Measurements from ENCODE around the gene ZNF283. TPM values are rescaled to one million over a fixed set of nuclear protein-coding genes. Genes with fewer than 3 reads are reported as not detected.

Gene ZNF283
- total and polyA plus RNA-seq, 9 of the 15 experiments (the other 6 are each of a cell fraction or from before 2014, with no cell fraction given) = 6.0 to 19.5 (median 9.8) TPM

DNA sequence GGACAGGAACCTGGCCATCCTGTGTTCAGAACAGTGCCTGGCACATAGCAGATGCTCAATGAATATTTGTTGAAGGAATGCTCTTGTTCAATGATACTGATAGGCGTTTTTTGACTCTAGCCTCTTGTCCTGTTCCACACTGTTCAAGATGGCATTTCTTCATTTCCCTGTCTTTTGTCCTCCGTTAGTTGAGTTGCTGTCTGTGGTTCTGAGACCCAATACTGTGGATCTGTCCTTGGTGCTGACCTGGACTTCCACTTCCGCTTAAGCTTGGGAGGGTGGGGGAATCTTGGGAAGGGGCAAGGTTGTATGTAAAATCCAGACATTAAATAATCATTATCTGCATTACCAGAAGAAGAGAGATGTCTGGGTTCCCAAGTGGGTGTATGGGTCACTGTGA, 38.1 kb upstream of the ZNF283 start (continued):
- TF ChIP-seq FUS (optimal IDR thresholded peaks at IDR 0.05; ENCODE audit: low read depth, low read length) (no peak), ELF1 (tag; IDR thresholded peaks at IDR 0.05) (peak; percentile 68), NR2C2 (CRISPR knock-in tag; IDR thresholded peaks at IDR 0.05) (peak; percentile 82; the same call in 1 of the 2 replicates), NR2C2 (tag; IDR thresholded peaks at IDR 0.05) (no peak), ILK (tag; IDR thresholded peaks at IDR 0.05; ENCODE audit: borderline replicate concordance, low read depth) (no peak), ZNF174 (CRISPR knock-in tag; IDR thresholded peaks at IDR 0.05) (no peak), CHCHD3 (CRISPR knock-in tag; IDR thresholded peaks at IDR 0.05) (no peak), NCOA2 (IDR thresholded peaks at IDR 0.05; ENCODE audit: partially characterized antibody in 2 of 2) (no peak), KDM4B (IDR thresholded peaks at IDR 0.05; ENCODE audit: borderline replicate concordance in 2 of 2, low read depth in 1 of 2) (no peak), HDAC8 (tag; IDR thresholded peaks at IDR 0.05) (no peak), RNF2 (IDR thresholded peaks at IDR 0.05) (no peak), MCM5 (IDR thresholded peaks at IDR 0.05; ENCODE audit: low read depth) (no peak), ZNF347 (CRISPR knock-in tag; IDR thresholded peaks at IDR 0.05; ENCODE audit: low read depth) (no peak), PURB (CRISPR knock-in tag; IDR thresholded peaks at IDR 0.05; ENCODE audit: low read depth) (no peak), ZNF121 (CRISPR knock-in tag; conservative IDR thresholded peaks at IDR 0.05) (no peak), SREBF2 (CRISPR knock-in tag; IDR thresholded peaks at IDR 0.05) (peak; percentile 56; the same call in 1 of the 2 replicates), NEUROD1 (IDR thresholded peaks at IDR 0.05; ENCODE audit: borderline replicate concordance, low read depth, low read length, partially characterized antibody) (no peak), ZNF134 (CRISPR knock-in tag; conservative IDR thresholded peaks at IDR 0.05) (no peak), SPI1 (IDR thresholded peaks at IDR 0.05; ENCODE audit: borderline replicate concordance, low read depth, low read length) (peak; percentile 94), CXXC5 (CRISPR knock-in tag; IDR thresholded peaks at IDR 0.05) (peak; percentile 64), KAT2B (IDR thresholded peaks at IDR 0.05; ENCODE audit: low read depth, low read length) (no peak), ZZZ3 (IDR thresholded peaks at IDR 0.05) (no peak), MCM2 (IDR thresholded peaks at IDR 0.05; ENCODE audit: low read depth) (no peak), BDP1 (IDR thresholded peaks at IDR 0.05; ENCODE audit: insufficient read depth, insufficient read length) (no peak), MAFG (tag; conservative IDR thresholded peaks at IDR 0.05) (no peak)
- TF ChIP-seq, protein P1, sequence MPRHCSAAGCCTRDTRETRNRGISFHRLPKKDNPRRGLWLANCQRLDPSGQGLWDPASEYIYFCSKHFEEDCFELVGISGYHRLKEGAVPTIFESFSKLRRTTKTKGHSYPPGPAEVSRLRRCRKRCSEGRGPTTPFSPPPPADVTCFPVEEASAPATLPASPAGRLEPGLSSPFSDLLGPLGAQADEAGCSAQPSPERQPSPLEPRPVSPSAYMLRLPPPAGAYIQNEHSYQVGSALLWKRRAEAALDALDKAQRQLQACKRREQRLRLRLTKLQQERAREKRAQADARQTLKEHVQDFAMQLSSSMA (CRISPR knock-in tag; IDR thresholded peaks at IDR 0.05) = no peak
- TF ChIP-seq, protein P2, sequence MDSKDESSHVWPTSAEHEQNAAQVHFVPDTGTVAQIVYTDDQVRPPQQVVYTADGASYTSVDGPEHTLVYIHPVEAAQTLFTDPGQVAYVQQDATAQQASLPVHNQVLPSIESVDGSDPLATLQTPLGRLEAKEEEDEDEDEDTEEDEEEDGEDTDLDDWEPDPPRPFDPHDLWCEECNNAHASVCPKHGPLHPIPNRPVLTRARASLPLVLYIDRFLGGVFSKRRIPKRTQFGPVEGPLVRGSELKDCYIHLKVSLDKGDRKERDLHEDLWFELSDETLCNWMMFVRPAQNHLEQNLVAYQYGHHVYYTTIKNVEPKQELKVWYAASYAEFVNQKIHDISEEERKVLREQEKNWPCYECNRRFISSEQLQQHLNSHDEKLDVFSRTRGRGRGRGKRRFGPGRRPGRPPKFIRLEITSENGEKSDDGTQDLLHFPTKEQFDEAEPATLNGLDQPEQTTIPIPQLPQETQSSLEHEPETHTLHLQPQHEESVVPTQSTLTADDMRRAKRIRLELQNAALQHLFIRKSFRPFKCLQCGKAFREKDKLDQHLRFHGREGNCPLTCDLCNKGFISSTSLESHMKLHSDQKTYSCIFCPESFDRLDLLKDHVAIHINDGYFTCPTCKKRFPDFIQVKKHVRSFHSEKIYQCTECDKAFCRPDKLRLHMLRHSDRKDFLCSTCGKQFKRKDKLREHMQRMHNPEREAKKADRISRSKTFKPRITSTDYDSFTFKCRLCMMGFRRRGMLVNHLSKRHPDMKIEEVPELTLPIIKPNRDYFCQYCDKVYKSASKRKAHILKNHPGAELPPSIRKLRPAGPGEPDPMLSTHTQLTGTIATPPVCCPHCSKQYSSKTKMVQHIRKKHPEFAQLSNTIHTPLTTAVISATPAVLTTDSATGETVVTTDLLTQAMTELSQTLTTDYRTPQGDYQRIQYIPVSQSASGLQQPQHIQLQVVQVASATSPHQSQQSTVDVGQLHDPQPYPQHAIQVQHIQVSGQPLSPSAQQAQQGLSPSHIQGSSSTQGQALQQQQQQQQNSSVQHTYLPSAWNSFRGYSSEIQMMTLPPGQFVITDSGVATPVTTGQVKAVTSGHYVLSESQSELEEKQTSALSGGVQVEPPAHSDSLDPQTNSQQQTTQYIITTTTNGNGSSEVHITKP (IDR thresholded peaks at IDR 0.05; ENCODE audit: partially characterized antibody) = no peak

All from K562 (cell line).